Measurements from ENCODE around the gene SCGB3A2. TPM values are rescaled to one million over a fixed set of nuclear protein-coding genes. Genes with fewer than 3 reads are reported as not detected.

The SCGB3A2 gene
- total RNA-seq, 1 donor from 2014 or later: not detected

DNA sequence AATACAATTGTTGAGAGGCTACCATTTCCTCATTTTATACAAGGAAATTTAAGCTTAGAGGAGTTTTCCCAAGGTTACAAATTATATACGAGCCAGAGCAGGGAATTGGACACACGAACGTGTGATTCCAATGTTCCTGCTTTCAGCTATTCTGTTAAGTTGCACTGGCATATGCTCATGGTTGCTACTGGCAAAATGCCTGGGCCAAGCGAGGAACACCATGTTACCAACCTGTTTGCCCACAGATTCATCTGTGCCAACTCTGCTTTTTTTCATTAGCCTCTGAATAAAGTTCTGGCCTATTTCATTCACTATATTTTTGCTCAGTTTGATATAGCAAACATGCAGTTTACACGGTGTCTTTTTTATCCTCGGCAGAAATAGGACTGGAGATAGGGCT is 32.9 kb downstream of the SCGB3A2 start:
- Histone ChIP-seq H3K4me1 (peaks cover 6 to 14% of the 10 kb centered on the region in 2 donors), H3K36me3 (no peaks in the 10 kb centered on the region), H3K9me3 (no peaks in the 10 kb centered on the region), H3K27ac (peak overlapping the region; percentile 79 to 80), H3K27me3 (no peaks in the 10 kb centered on the region), H3K4me3 (no peak overlapping the region)
- TF ChIP-seq, protein P1, sequence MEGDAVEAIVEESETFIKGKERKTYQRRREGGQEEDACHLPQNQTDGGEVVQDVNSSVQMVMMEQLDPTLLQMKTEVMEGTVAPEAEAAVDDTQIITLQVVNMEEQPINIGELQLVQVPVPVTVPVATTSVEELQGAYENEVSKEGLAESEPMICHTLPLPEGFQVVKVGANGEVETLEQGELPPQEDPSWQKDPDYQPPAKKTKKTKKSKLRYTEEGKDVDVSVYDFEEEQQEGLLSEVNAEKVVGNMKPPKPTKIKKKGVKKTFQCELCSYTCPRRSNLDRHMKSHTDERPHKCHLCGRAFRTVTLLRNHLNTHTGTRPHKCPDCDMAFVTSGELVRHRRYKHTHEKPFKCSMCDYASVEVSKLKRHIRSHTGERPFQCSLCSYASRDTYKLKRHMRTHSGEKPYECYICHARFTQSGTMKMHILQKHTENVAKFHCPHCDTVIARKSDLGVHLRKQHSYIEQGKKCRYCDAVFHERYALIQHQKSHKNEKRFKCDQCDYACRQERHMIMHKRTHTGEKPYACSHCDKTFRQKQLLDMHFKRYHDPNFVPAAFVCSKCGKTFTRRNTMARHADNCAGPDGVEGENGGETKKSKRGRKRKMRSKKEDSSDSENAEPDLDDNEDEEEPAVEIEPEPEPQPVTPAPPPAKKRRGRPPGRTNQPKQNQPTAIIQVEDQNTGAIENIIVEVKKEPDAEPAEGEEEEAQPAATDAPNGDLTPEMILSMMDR (IDR thresholded peaks at IDR 0.05): no peak
- peak; percentile 65 to 92 for DNase-seq (ENCODE audit: low spot score in 2 of 2)
- intact Hi-C loops (cut with DNase I): no loop called here

DNA sequence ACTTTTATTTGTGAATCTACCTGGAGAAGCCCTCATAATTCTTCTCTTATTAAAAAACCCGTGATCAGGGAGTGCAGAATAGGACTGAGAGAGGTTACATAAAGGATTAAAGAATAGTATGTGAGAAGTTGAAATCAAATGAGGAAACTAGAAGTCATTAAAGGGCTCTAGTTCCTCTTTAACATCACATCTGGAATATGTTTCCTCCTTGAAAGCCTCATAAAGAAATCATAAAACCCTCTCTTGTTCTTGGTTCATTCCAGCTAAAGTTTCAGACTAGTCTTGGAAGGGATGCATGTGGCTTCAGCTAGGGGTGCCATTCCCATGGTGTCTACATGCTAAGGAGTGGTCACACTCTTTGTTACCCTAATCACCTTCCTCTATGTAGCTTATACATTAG is 33.5 kb downstream of the SCGB3A2 start:
- peaks cover 6 to 14% of the 10 kb centered on the region in 2 donors for H3K4me1 ChIP-seq
- intact Hi-C loops (cut with DNase I): no loop called here
- no peaks in the 10 kb centered on the region for H3K36me3 ChIP-seq
- no peak overlapping the region for H3K4me3 ChIP-seq
- no peaks in the 10 kb centered on the region for H3K27me3 ChIP-seq
- peak overlapping the region; percentile 79 to 80 for H3K27ac ChIP-seq
- TF ChIP-seq, protein P1 (IDR thresholded peaks at IDR 0.05): no peak
- no peaks in the 10 kb centered on the region for H3K9me3 ChIP-seq
- no peak for DNase-seq (ENCODE audit: low spot score in 2 of 2)

GRCh38 chr5:147913786-147914185 is 35.3 kb downstream of the SCGB3A2 start:
- H3K36me3 ChIP-seq: no peaks in the 10 kb centered on the region
- H3K27ac ChIP-seq: no peak overlapping the region
- DNase-seq (ENCODE audit: low spot score in 2 of 2): no peak
- intact Hi-C loops (cut with DNase I): no loop called here
- peaks cover 6 to 14% of the 10 kb centered on the region in 2 donors for H3K4me1 ChIP-seq
- H3K9me3 ChIP-seq: no peaks in the 10 kb centered on the region
- H3K4me3 ChIP-seq: no peak overlapping the region
- no peaks in the 10 kb centered on the region for H3K27me3 ChIP-seq
- TF ChIP-seq, protein P1 (IDR thresholded peaks at IDR 0.05): no peak

DNA sequence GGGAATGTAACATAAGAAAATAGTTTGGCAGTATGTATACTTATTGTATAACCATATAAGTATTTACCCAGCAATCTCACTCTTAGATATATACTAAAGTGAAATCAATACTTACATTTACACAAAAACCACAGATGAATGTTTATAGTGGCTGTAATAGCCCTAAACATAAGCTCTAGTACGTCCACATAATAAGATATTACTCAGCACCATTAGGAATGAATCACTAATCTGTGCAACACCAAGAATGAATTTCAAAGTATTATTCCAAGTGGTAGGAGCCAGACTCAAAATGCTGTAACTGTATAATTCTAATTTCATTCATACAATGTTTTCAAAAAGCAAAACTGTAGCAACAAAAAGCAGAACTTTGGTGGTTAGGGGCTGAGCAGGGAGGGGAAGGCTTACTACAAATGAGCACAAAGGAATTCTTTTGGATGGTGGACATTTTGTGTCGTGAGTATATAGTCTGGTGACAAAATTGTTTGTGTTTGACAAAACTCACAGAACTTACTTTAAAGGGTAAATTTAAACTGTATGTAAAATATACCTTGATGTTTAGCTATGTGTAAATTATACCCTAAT is 39.7 kb downstream of the SCGB3A2 start:
- TF ChIP-seq, protein P1 (IDR thresholded peaks at IDR 0.05): no peak
- no peak overlapping the region for H3K4me3 ChIP-seq
- intact Hi-C loops (cut with DNase I): no loop called here
- no peaks in the 10 kb centered on the region for H3K9me3 ChIP-seq
- no peak overlapping the region for H3K27ac ChIP-seq
- H3K36me3 ChIP-seq: no peaks in the 10 kb centered on the region
- H3K27me3 ChIP-seq: no peaks in the 10 kb centered on the region
- no peaks in the 10 kb centered on the region for H3K4me1 ChIP-seq
- DNase-seq (ENCODE audit: low spot score in 2 of 2): no peak

DNA sequence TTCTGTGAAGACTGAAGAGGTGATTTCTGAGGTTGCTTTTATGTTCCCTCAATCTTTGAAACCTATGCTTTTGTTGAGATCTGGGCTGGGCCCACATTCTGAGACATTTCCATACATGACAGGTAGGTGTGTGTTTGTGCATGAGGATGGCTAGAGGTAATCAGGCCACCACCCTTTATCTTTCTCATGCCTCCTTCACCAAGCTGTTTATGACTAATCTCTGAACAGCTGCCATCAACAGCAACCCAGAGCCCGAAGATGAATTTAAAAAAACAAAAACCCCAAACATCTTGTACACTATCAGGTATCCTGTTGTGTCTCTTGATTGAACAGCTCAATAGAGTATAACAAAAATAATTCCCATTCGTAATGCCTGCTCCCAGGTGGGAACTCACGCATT is 40.4 kb downstream of the SCGB3A2 start:
- DNase-seq (ENCODE audit: low spot score in 2 of 2): no peak
- Histone ChIP-seq H3K9me3 (no peaks in the 10 kb centered on the region), H3K27ac (no peak overlapping the region), H3K27me3 (no peaks in the 10 kb centered on the region), H3K4me1 (no peaks in the 10 kb centered on the region), H3K4me3 (no peak overlapping the region), H3K36me3 (no peaks in the 10 kb centered on the region)
- intact Hi-C loops (cut with DNase I): no loop called here
- TF ChIP-seq, protein P1 (IDR thresholded peaks at IDR 0.05): no peak
